Stimulated activated naive CD4-positive, alpha-beta T cell (primary cell): ENCODE results near the gene KIF20A.
"Not testable (repeated sequence)": the region's sequence is repeated elsewhere in the genome, so short reads cannot be mapped to it uniquely, and the experiment has no call there.

Experiments used
- DNase-seq, 6 experiments: peaks; one replicate each; lab custom pipeline; 2025; lab: John Stamatoyannopoulos, UW

The KIF20A gene

GRCh38 chr5:138178516-138179276 is at the start of gene KIF20A, which contains the start of gene BRD8:
Gene KIF20A, plus strand, starts transcription at chr5:138179112. Its CDS starts 569 bp downstream, at chr5:138179681.
Gene BRD8, minus strand, starts transcription at chr5:138178630. Its CDS starts 16 bp downstream, at chr5:138178614.
- DNase-seq: peak; percentile 76 to 89 (median 83)

- DNase-seq: no peak
Observed at GRCh38 chr5:138129347-138129746, 49.6 kb upstream of the KIF20A start.

- no peak for DNase-seq
Observed at GRCh38 chr5:138132543-138132942, 46.4 kb upstream of the KIF20A start.

- DNase-seq: no peak
Observed at GRCh38 chr5:138138949-138139780, 39.7 kb upstream of the KIF20A start, which contains the start of gene NME5. Gene NME5, minus strand, starts transcription at chr5:138139428. Its CDS starts 648 bp downstream, at chr5:138138780.

- no peak for DNase-seq
Observed at GRCh38 chr5:138139781-138140090, 39.2 kb upstream of the KIF20A start.

- no peak for DNase-seq
Observed at GRCh38 chr5:138140268-138140667, 38.6 kb upstream of the KIF20A start.

- no peak for DNase-seq
Observed at GRCh38 chr5:138141734-138142133, 37.2 kb upstream of the KIF20A start.

GRCh38 chr5:138143578-138143977 is 35.3 kb upstream of the KIF20A start:
- DNase-seq: not testable (repeated sequence)

GRCh38 chr5:138148811-138149210 is 30.1 kb upstream of the KIF20A start:
- no peak for DNase-seq

GRCh38 chr5:138149530-138149929 is 29.4 kb upstream of the KIF20A start:
- DNase-seq: no peak

- DNase-seq: not testable (repeated sequence)
Observed at GRCh38 chr5:138155977-138156376, 22.9 kb upstream of the KIF20A start.

- no peak for DNase-seq
Observed at GRCh38 chr5:138157626-138158025, 21.3 kb upstream of the KIF20A start.

- no peak for DNase-seq
Observed at GRCh38 chr5:138159666-138160065, 19.2 kb upstream of the KIF20A start.

GRCh38 chr5:138160706-138161105 is 18.2 kb upstream of the KIF20A start:
- no peak for DNase-seq

GRCh38 chr5:138163721-138164120 is 15.2 kb upstream of the KIF20A start:
- no peak for DNase-seq

- DNase-seq: no peak
Observed at GRCh38 chr5:138169124-138169523, 9.8 kb upstream of the KIF20A start.

- DNase-seq: no peak
Observed at GRCh38 chr5:138170299-138170698, 8.6 kb upstream of the KIF20A start.

GRCh38 chr5:138177941-138178515 is 884 bp upstream of the KIF20A start:
- peak in 2 of 6 experiments; percentile 13 to 14 for DNase-seq

- no peak for DNase-seq
Observed at GRCh38 chr5:138179277-138179857, 455 bp downstream of the KIF20A start.

GRCh38 chr5:138180183-138180782 is 1.4 kb downstream of the KIF20A start:
- peak in 3 of 6 experiments; percentile 9 to 33 (median 12) for DNase-seq

GRCh38 chr5:138180841-138181240 is 1.9 kb downstream of the KIF20A start:
- no peak for DNase-seq

- no peak for DNase-seq
Observed at GRCh38 chr5:138182808-138183207, 3.9 kb downstream of the KIF20A start.
